ENCODE measurements around the gene TTC28. TPM values are rescaled to one million over a fixed set of nuclear protein-coding genes. Genes with fewer than 3 reads are reported as not detected.
A peak's percentile ranks its signal among the peaks of the same experiment; 100 is the strongest.

Gene TTC28
- total RNA-seq, 1 donor from 2014 or later = 23.2 TPM

DNA sequence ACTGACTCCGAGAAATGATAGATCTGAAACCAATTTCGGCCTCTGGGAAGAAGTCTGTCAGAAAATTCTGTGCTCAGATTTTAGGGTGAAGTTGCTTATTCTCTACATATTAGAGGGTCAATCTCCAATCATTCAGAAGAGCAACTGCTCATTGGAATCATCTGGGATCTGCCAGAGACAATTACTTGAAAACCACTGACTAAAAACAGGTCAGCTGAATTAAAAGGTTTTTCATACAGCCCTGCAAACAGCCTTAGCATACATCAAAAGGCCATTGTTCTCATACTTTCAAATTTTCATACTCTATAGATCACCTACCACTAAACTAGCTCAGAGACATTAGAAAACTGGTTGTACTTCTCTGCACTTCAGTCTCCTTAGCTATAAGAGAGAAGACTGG, 470.9 kb downstream of the TTC28 start:
- no peak overlapping the region for H3K4me3 Mint-ChIP-seq (ENCODE audit: unreplicated experiment)
- H3K27ac ChIP-seq (ENCODE audit: low read depth, low read length) = no peak overlapping the region
- H4K20me1 ChIP-seq (ENCODE audit: insufficient read depth, low read length) = no peaks in the 10 kb centered on the region
- no peak for DNase-seq (ENCODE audit: low read depth)
- no peaks in the 10 kb centered on the region for H3K27me3 ChIP-seq (ENCODE audit: insufficient read depth, low read length)
- H3K4me1 Mint-ChIP-seq (ENCODE audit: low read depth, unreplicated experiment) = no peaks in the 10 kb centered on the region
- H3K4me2 ChIP-seq (ENCODE audit: low read length) = no peak overlapping the region
- no peak for FAIRE-seq
- no peaks in the 10 kb centered on the region for H3K9me3 ChIP-seq (ENCODE audit: insufficient read depth, low read depth, low read length)
- peaks cover 10% of the 10 kb centered on the region for H3K4me1 ChIP-seq (ENCODE audit: insufficient read depth, low read length)
- H3K79me2 ChIP-seq (ENCODE audit: insufficient read depth, low read length) = no peaks in the 10 kb centered on the region
- no peak overlapping the region for H3K9ac ChIP-seq (ENCODE audit: low read length)
- peaks cover 15% of the 10 kb centered on the region for H3K9me3 Mint-ChIP-seq (ENCODE audit: unreplicated experiment)
- H3K27me3 Mint-ChIP-seq (ENCODE audit: low read depth, unreplicated experiment) = no peaks in the 10 kb centered on the region
- H3K27ac Mint-ChIP-seq (ENCODE audit: unreplicated experiment) = no peak overlapping the region
- no peak overlapping the region for H3K4me3 ChIP-seq (ENCODE audit: insufficient read depth, low read depth, low read length)
- H3K36me3 ChIP-seq (ENCODE audit: insufficient read depth, low read length) = no peaks in the 10 kb centered on the region
- no peak for TF ChIP-seq EZH2 (IDR thresholded peaks at IDR 0.05; ENCODE audit: insufficient read depth, low read length)
- TF ChIP-seq, protein P1, sequence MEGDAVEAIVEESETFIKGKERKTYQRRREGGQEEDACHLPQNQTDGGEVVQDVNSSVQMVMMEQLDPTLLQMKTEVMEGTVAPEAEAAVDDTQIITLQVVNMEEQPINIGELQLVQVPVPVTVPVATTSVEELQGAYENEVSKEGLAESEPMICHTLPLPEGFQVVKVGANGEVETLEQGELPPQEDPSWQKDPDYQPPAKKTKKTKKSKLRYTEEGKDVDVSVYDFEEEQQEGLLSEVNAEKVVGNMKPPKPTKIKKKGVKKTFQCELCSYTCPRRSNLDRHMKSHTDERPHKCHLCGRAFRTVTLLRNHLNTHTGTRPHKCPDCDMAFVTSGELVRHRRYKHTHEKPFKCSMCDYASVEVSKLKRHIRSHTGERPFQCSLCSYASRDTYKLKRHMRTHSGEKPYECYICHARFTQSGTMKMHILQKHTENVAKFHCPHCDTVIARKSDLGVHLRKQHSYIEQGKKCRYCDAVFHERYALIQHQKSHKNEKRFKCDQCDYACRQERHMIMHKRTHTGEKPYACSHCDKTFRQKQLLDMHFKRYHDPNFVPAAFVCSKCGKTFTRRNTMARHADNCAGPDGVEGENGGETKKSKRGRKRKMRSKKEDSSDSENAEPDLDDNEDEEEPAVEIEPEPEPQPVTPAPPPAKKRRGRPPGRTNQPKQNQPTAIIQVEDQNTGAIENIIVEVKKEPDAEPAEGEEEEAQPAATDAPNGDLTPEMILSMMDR (IDR thresholded peaks at IDR 0.05; ENCODE audit: insufficient read depth, low read depth, low read length) = no peak
- no peak overlapping the region for H2AFZ ChIP-seq (ENCODE audit: low read depth, low read length)
- H3K36me3 Mint-ChIP-seq (ENCODE audit: low read depth, unreplicated experiment) = peaks cover 4% of the 10 kb centered on the region

DNA sequence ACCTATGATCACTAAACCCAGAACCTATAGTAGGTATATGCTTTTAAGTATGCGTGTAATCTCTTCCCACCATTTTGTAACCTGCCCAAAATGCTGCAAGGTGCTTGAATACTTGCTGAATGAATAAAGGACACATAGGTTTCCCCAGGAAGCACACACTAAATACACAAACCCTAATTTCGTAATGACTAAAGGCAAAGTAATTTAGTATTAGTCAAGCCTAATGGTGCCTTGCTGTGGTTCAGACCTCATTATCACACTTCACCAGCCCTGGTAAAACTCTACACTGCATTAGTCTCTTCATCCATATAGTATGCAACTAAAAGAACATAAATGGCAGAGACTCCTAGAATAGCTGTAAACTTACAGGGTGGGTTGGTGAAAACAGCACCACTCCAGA, 471.6 kb downstream of the TTC28 start:
- TF ChIP-seq EZH2 (IDR thresholded peaks at IDR 0.05; ENCODE audit: insufficient read depth, low read length) = no peak
- TF ChIP-seq, protein P1 (IDR thresholded peaks at IDR 0.05; ENCODE audit: insufficient read depth, low read depth, low read length) = no peak
- FAIRE-seq (peak; percentile 29), DNase-seq (ENCODE audit: low read depth) (peak; percentile 72)
- Histone ChIP-seq H3K27me3 (ENCODE audit: insufficient read depth, low read length) (no peaks in the 10 kb centered on the region), H3K79me2 (ENCODE audit: insufficient read depth, low read length) (no peaks in the 10 kb centered on the region), H3K4me1 (ENCODE audit: insufficient read depth, low read length) (peaks cover 10% of the 10 kb centered on the region), H4K20me1 (ENCODE audit: insufficient read depth, low read length) (no peaks in the 10 kb centered on the region), H3K9ac (ENCODE audit: low read length) (no peak overlapping the region), H3K4me2 (ENCODE audit: low read length) (peak overlapping the region; percentile 42), H3K9me3 (ENCODE audit: insufficient read depth, low read depth, low read length) (no peaks in the 10 kb centered on the region), H3K4me3 (ENCODE audit: insufficient read depth, low read depth, low read length) (no peak overlapping the region), H3K36me3 (ENCODE audit: insufficient read depth, low read length) (no peaks in the 10 kb centered on the region), H2AFZ (ENCODE audit: low read depth, low read length) (no peak overlapping the region), H3K27ac (ENCODE audit: low read depth, low read length) (no peak overlapping the region)
- H3K27ac Mint-ChIP-seq (ENCODE audit: unreplicated experiment) = no peak overlapping the region
- H3K27me3 Mint-ChIP-seq (ENCODE audit: low read depth, unreplicated experiment) = no peaks in the 10 kb centered on the region
- no peak overlapping the region for H3K4me3 Mint-ChIP-seq (ENCODE audit: unreplicated experiment)
- H3K36me3 Mint-ChIP-seq (ENCODE audit: low read depth, unreplicated experiment) = peaks cover 4% of the 10 kb centered on the region
- peaks cover 13% of the 10 kb centered on the region for H3K9me3 Mint-ChIP-seq (ENCODE audit: unreplicated experiment)
- H3K4me1 Mint-ChIP-seq (ENCODE audit: low read depth, unreplicated experiment) = no peaks in the 10 kb centered on the region

DNA sequence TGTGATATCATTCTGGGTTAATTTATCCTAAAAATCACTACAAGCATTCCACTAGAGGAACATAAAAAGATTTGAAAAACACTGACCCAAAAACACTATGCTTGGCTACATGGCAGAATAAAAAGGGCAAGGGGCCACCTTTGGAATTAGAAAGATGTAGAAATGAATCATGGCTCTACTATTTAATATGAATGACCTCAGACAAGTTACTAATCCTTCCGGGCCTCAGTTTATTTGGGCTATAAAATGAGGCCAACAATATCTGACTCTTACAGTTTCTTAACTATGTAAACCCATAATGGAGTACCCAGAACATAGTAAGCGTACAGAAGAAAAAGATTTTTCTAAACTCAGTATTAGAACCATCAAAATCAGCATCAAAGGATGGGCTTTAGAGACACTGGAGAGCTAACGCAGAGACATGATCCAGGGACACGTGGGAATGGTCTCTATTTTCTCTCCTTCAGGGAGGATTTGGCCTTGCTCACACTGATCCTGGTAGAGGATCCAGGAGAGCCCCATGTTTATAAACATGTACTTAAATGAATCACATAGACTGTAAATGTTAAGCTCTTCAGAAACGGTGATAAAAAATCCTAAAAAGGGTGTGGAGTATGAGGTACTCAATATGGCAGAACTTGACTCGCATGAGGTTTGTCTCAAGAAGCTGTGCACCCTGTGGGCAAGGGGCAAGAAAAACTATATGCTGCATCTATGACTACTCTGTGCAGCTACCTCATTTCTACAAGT, 472.2 kb downstream of the TTC28 start:
- H3K27me3 Mint-ChIP-seq (ENCODE audit: low read depth, unreplicated experiment) = no peaks in the 10 kb centered on the region
- Histone ChIP-seq H3K4me1 (ENCODE audit: insufficient read depth, low read length) (peaks cover 10% of the 10 kb centered on the region), H3K27ac (ENCODE audit: low read depth, low read length) (peak overlapping the region; percentile 27), H3K9me3 (ENCODE audit: insufficient read depth, low read depth, low read length) (no peaks in the 10 kb centered on the region), H2AFZ (ENCODE audit: low read depth, low read length) (no peak overlapping the region), H3K4me2 (ENCODE audit: low read length) (peak overlapping the region; percentile 42), H3K27me3 (ENCODE audit: insufficient read depth, low read length) (no peaks in the 10 kb centered on the region), H3K36me3 (ENCODE audit: insufficient read depth, low read length) (no peaks in the 10 kb centered on the region), H3K9ac (ENCODE audit: low read length) (no peak overlapping the region), H3K79me2 (ENCODE audit: insufficient read depth, low read length) (no peaks in the 10 kb centered on the region), H4K20me1 (ENCODE audit: insufficient read depth, low read length) (no peaks in the 10 kb centered on the region), H3K4me3 (ENCODE audit: insufficient read depth, low read depth, low read length) (no peak overlapping the region)
- TF ChIP-seq, protein P1 (IDR thresholded peaks at IDR 0.05; ENCODE audit: insufficient read depth, low read depth, low read length) = no peak
- TF ChIP-seq EZH2 (IDR thresholded peaks at IDR 0.05; ENCODE audit: insufficient read depth, low read length) = no peak
- H3K36me3 Mint-ChIP-seq (ENCODE audit: low read depth, unreplicated experiment) = peaks cover 4% of the 10 kb centered on the region
- H3K9me3 Mint-ChIP-seq (ENCODE audit: unreplicated experiment) = peaks cover 13% of the 10 kb centered on the region
- no peak overlapping the region for H3K4me3 Mint-ChIP-seq (ENCODE audit: unreplicated experiment)
- H3K4me1 Mint-ChIP-seq (ENCODE audit: low read depth, unreplicated experiment) = no peaks in the 10 kb centered on the region
- DNase-seq (ENCODE audit: low read depth) = peak; percentile 66
- FAIRE-seq = peak; percentile 5
- H3K27ac Mint-ChIP-seq (ENCODE audit: unreplicated experiment) = no peak overlapping the region
